SW 1271 (cell line): ENCODE results near the gene WWOX.

ENCODE experiments used
- DNase-seq, 2 experiments: peaks; one replicate each; lab custom pipeline; 2025; lab: John Stamatoyannopoulos, UW

WWOX gene

GRCh38 chr16:78146807-78147206, 47.4 kb downstream of the WWOX start:
- DNase-seq: no peak

- no peak for DNase-seq
These were observed 48.5 kb downstream of the WWOX start for GRCh38 chr16:78147911-78148401.

- DNase-seq: no peak
These were observed 50.8 kb downstream of the WWOX start for GRCh38 chr16:78150233-78150632.

- DNase-seq: no peak
These were observed 55.4 kb downstream of the WWOX start for GRCh38 chr16:78154729-78155461.

- no peak for DNase-seq
These were observed 56.4 kb downstream of the WWOX start for GRCh38 chr16:78155791-78156345.

GRCh38 chr16:78161023-78161729, 61.7 kb downstream of the WWOX start:
- no peak for DNase-seq

- DNase-seq: no peak
These were observed 64.6 kb downstream of the WWOX start for GRCh38 chr16:78163772-78164670.

- no peak for DNase-seq
These were observed 71.1 kb downstream of the WWOX start for GRCh38 chr16:78170494-78170933.

GRCh38 chr16:78175287-78175686, 75.8 kb downstream of the WWOX start:
- no peak for DNase-seq

GRCh38 chr16:78176435-78176834, 77.0 kb downstream of the WWOX start:
- DNase-seq: no peak

- no peak for DNase-seq
These were observed 77.8 kb downstream of the WWOX start for GRCh38 chr16:78177218-78177617.

GRCh38 chr16:78177987-78178386, 78.5 kb downstream of the WWOX start:
- no peak for DNase-seq

GRCh38 chr16:78179666-78180065, 80.2 kb downstream of the WWOX start:
- no peak for DNase-seq

GRCh38 chr16:78180349-78180748, 80.9 kb downstream of the WWOX start:
- no peak for DNase-seq

GRCh38 chr16:78183437-78184237, 84.2 kb downstream of the WWOX start:
- DNase-seq: no peak

GRCh38 chr16:78184238-78185183, 85.1 kb downstream of the WWOX start:
- no peak for DNase-seq

GRCh38 chr16:78189121-78189520, 89.7 kb downstream of the WWOX start:
- no peak for DNase-seq

GRCh38 chr16:78192734-78193488, 93.5 kb downstream of the WWOX start:
- no peak for DNase-seq

GRCh38 chr16:78194948-78195347, 95.5 kb downstream of the WWOX start:
- no peak for DNase-seq
